Myocyte (in vitro differentiated cells): Measurements from ENCODE around the gene FIGNL2. TPM values are rescaled to one million over a fixed set of nuclear protein-coding genes. Genes with fewer than 3 reads are reported as not detected.
"Not testable (repeated sequence)": the region's sequence is repeated elsewhere in the genome, so short reads cannot be mapped to it uniquely, and the experiment has no call there.

Experiments
- DNase-seq: peaks from one replicate; pipeline ENCODE4 v3.0.0-alpha.2; 2012; ENCODE audit warnings: low read depth
- polyA plus RNA-seq: library from polyadenylated mRNA; unstranded; fragments of >200 nt; gene quantifications from one replicate; pipeline ENCODE4 v1.2.1, GENCODE V29; 2012; ENCODE audit warnings: missing spikeins
- total RNA-seq: library from RNA; depleted of rRNA; stranded (reverse); fragments of >200 nt; gene quantifications from 2 replicates; pipeline ENCODE4 v1.2.3, GENCODE V29; 2014

Gene FIGNL2, protein sequence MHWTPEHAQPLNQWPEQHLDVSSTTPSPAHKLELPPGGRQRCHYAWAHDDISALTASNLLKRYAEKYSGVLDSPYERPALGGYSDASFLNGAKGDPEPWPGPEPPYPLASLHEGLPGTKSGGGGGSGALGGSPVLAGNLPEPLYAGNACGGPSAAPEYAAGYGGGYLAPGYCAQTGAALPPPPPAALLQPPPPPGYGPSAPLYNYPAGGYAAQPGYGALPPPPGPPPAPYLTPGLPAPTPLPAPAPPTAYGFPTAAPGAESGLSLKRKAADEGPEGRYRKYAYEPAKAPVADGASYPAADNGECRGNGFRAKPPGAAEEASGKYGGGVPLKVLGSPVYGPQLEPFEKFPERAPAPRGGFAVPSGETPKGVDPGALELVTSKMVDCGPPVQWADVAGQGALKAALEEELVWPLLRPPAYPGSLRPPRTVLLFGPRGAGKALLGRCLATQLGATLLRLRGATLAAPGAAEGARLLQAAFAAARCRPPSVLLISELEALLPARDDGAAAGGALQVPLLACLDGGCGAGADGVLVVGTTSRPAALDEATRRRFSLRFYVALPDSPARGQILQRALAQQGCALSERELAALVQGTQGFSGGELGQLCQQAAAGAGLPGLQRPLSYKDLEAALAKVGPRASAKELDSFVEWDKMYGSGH
- 0.11 and 0.36 TPM in 2 replicates for total RNA-seq
- polyA plus RNA-seq: 0.26 TPM

GRCh38 chr12:51848326-51848727 lies at the start of gene FIGNL2:
TSS of gene FIGNL2 (minus strand) at chr12:51848718. CDS start at chr12:51822413, 26,305 bp downstream.
- DNase-seq: no peak

- DNase-seq: no peak
Measured at GRCh38 chr12:51897181-51897580, 48.7 kb upstream of the FIGNL2 start.

- DNase-seq: no peak
Measured at GRCh38 chr12:51896236-51896635, 47.7 kb upstream of the FIGNL2 start.

DNA sequence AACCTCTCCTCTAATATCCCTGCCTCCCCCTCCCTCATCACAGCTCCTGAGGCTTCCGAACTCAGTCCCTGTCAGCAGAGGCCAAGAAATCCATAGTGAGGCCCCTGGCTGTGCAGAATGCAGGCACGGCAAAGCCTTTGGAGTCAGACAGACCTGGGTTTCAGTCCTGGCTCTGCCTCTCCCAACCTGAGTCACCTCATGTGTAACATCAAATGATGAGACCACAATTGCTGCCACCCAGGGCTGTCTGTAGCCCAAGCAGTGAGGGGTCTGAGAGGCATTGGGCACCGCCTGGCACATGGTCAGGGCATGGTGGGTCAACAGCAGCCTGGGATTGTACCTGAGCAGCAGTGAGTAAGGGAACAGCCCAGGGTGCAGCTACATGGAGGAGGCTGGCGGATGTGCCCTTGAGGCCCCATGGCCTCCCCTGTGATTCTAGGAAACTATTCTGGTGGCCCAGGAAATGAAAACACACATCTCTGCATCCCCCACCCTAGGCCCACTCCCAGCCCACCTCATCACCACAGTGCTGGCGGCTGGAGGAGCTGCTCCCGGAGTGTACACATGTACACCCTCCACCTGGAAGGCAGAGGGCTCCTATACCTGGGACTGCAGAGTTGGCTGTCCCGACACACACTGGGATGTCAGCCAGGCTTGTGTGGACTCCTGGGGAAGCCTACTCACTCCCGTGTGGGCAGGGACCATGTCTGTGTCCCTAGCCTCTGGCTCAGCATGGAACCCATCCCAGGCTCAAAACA lies 47.0 kb upstream of the FIGNL2 start:
- no peak for DNase-seq

GRCh38 chr12:51893786-51894185 lies 45.3 kb upstream of the FIGNL2 start:
- DNase-seq: no peak

GRCh38 chr12:51891843-51892242 lies 43.3 kb upstream of the FIGNL2 start:
- DNase-seq: peak; percentile 28

- no peak for DNase-seq
Measured at GRCh38 chr12:51890511-51891171, 42.1 kb upstream of the FIGNL2 start.

DNA sequence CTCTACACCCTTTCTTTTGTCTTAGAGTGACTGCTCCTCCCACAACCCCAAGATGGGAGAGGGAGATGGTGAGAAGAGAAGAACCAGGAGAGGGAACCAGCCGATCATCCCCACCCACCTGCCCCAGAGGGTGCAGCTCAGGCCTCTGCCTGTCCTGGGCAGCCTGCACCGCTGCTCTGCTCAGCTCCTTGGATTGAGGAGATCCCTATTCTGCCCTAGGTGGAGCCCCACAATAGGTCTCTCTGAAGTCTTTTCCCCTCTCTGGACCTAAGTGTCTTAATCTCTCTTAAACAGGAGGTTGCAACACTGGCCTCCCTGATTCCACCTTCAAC lies 41.6 kb upstream of the FIGNL2 start:
- no peak for DNase-seq

DNA sequence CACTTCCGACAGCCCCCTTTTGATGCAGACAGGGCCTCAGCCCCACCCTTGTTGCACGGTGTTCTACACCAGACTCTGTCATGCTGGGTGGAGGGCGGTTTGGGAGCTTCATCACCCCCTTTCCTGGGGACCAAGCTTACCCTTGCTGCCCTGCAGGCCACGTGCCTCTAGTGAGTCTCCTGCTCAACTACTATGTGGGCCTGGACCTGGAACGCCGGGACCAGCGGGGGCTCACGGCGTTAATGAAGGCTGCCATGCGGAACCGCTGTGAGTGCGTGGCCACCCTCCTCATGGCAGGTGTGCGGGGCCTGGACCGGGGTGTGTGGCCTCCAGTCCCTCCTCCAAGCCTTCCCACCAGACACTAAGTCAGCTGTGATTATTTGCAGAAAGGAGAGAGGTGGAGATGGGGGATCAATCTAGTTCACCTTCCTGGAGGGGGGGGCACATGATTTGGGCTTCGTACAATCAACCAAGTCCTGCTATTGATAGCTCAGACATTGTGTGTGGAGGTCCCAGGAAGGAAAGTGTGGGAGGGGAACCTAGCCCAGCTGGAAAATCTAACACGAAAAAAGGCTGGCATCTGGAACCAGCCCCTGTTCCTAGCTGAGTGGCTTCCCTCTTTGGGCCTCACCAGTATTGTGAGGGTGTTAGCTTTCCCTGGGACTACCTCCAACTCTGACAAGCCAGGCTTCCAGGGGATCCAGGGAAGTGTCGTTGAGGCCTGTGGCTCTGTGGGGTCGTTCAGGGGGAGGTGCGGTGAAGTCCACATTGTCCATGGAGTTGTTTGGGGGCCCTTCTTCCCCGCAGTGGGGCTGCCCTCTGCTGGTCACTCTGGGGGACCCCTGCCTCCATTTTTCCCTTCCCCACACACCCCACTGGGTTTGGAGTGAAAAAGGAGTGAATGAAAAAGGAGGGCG lies 41.0 kb upstream of the FIGNL2 start:
- no peak for DNase-seq

GRCh38 chr12:51888316-51889215 lies 40.0 kb upstream of the FIGNL2 start:
- no peak for DNase-seq

DNA sequence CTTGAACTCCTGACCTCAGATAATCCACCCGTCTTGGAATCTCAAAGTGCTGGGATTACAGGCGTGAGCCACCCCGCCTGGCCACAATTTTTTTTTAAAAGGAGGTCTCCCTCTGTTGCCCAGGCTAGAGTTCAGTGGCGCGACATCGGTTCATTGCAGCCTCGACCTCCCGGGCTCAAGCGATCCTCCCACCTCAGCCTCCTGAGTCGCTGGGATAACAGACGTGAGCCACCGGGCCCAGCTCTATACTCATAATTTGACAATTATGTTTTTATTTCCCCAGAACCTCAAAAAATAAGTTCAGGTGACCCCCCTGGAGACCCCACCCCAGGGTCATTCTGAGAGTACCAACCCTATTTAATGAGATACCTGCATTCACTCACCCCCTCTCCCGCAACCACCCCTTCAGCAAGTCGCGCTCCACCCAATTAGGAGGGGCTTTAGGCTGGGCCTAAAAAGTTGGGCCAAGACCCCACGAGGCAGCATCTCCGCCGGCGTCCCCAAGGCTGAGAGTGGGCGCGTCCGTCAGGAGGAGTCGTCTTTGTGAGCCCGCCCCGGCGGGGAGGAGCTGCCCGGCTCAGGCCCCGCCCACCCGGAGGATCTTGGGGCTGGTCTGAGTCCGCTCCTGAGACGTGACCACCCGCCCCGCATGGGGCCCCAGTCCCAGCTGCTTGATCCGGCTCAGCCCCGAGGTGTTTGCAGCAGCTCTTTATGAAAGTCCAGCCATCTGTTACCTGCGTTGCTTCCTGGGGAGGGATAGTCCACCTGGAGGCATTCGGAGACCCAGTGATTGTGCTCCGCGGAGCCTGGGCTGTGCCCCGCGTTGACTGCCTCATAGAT lies 39.2 kb upstream of the FIGNL2 start, which contains the start of gene ANKRD33:
TSS of gene ANKRD33 (plus strand) at position 628 of the 840 bp plus-strand sequence. CDS start at position 712, 84 bp downstream.
- DNase-seq: no peak

DNA sequence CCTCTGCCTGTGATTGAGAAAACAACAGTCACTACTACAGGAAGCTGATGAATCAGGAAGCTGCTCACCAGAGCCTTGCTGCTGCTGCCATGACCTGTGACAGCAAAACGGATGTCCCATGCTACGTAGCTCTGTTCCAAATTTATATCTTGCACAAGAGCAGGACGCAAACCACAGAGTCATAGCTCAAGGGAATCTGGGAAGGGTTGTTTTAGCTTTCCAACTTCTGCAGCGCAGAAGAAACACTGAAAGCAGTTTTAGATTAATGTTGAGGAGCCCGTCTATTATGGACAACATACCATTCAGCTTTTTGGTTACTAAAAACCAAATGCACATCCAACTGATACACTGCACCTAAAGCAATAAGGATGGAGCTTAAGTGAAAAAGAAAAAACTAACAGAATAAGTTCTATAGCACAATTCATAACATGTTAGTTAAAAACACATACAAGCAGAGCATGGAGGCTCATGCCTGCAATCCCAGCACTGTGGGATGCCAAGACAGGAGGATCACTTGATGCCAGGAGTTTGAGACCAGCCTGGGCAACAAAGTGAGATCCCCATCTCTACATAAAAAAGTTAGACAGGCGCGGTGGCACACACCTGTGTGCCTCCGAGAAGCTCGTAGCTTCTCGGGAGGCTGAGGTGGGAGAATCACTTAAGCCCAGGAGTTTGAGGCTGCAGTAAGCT lies 37.6 kb upstream of the FIGNL2 start:
- peak; percentile 75 for DNase-seq

- not testable (repeated sequence) for DNase-seq
Measured at GRCh38 chr12:51885294-51886020, 36.9 kb upstream of the FIGNL2 start.

DNA sequence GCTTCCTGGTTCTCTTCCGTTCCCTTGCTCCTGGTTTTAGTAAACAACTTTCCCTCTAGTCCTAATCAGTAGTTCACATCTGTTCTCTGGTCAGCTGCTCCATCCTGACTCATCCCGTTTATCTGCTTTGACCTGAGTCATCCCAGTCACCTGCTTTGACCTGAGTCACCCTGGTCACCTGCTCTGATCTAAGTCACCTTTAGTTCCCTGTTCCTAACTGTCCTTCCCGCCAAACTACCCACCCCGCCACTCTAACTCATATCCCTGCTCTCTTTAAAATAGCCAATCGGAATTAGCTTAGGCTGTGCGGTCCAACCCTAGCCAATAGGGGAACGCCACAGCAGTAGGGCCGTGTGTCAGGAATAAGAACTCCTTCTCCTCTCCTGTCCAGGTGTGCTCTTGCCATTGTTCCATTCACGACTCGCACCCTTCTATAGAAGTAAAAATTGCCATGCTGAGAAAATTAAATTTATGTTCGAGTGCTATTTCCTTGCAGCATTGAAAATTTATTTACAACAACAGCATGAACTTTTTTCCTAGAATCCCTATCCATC lies 36.2 kb upstream of the FIGNL2 start:
- DNase-seq: peak; percentile 61

DNA sequence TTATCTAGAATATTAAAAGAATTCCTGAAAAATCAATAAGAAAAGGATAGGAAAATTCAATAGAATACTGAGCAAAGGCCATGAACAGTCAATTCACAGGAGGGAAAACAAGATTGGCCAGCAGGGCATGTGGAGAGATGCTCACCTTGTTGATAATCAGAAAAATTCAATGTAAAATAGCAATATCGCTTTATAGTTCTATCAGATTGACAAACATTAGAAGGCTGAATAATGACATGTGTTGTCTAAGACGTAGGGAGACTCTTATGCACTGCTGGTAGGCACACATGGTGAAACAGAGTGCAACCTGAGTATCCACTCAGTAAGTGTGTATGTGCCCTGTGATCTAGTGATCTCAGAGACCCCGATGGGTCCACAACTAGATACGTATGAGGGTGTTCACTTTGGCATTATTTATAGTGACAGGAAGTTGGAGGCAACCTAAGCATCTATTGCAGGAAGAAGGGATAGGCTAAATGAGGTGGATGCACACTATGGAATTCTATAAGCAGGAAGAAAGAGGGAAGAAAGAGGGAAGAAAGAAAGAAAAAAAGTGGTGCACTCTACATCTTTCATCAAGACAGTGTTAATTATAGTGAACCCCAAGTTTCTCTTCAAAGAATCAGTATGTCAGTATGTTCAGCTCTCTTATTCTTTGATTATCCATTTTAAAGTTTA lies 35.6 kb upstream of the FIGNL2 start:
- no peak for DNase-seq

- DNase-seq: no peak
Measured at GRCh38 chr12:51883295-51883694, 34.8 kb upstream of the FIGNL2 start.
